Measurements from ENCODE around the gene APH1A. TPM values are rescaled to one million over a fixed set of nuclear protein-coding genes. Genes with fewer than 3 reads are reported as not detected.
"Not testable (repeated sequence)": the region's sequence is repeated elsewhere in the genome, so short reads cannot be mapped to it uniquely, and the experiment has no call there.

The APH1A gene
- total and polyA plus RNA-seq, 8 donors, result 127 to 206 (median 177) TPM

DNA sequence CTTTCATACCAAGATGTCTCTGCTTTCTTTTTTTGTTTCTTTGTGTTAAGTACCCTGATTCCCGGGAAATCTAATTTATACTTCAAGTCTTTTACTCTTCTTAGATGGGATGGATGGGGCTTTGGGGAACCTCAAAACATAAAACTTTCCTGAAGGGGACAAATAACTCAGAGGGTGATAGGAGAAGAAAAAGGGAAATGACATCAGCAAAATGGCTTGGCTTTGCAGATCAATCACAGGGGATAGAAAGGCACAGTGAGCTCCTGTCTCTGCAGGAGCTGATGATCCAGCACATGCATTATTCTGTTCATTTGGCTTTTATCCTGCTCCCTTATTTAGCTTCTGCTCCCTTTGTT, 12.6 kb downstream of the APH1A start:
- no peak for DNase-seq
- Histone ChIP-seq H3K9me3 (no peaks in the 10 kb centered on the region), H3K4me1 (peaks cover 0 to 24% of the 10 kb centered on the region in 2 donors), H3K36me3 (no peaks in the 10 kb centered on the region), H3K27ac (peak overlapping the region; percentile 48 to 64), H3K27me3 (peaks cover 0 to 35% of the 10 kb centered on the region in 2 donors), H3K4me3 (peak overlapping the region; percentile 14 to 26)
- intact Hi-C loops (cut with DNase I), result no loop called here
- TF ChIP-seq, protein P1, sequence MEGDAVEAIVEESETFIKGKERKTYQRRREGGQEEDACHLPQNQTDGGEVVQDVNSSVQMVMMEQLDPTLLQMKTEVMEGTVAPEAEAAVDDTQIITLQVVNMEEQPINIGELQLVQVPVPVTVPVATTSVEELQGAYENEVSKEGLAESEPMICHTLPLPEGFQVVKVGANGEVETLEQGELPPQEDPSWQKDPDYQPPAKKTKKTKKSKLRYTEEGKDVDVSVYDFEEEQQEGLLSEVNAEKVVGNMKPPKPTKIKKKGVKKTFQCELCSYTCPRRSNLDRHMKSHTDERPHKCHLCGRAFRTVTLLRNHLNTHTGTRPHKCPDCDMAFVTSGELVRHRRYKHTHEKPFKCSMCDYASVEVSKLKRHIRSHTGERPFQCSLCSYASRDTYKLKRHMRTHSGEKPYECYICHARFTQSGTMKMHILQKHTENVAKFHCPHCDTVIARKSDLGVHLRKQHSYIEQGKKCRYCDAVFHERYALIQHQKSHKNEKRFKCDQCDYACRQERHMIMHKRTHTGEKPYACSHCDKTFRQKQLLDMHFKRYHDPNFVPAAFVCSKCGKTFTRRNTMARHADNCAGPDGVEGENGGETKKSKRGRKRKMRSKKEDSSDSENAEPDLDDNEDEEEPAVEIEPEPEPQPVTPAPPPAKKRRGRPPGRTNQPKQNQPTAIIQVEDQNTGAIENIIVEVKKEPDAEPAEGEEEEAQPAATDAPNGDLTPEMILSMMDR (IDR thresholded peaks at IDR 0.05), result no peak
- ATAC-seq, result no peak

DNA sequence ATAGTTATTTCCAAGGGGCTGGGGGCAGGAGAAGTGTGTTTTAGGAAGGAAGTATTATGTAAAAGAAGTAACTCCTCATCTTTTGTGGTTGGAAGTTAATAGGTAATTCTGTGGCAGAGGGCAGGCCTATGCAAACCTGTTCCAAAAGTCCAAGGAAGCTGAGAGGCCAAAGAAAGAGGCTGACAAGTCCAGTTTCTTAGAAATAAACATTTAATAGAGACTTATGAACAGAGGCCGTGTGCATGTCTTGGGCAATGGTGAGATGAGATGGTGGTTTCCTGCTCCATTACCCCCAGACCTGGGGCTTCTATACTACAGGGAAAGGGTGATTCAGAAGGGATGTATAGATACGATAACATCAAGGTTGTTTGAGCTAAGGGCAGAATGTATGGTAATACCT, 18.9 kb downstream of the APH1A start:
- H3K4me3 ChIP-seq, result no peak overlapping the region
- intact Hi-C loops (cut with DNase I), result no loop called here
- H3K27ac ChIP-seq, result no peak overlapping the region
- no peaks in the 10 kb centered on the region for H3K4me1 ChIP-seq
- H3K36me3 ChIP-seq, result no peaks in the 10 kb centered on the region
- no peaks in the 10 kb centered on the region for H3K9me3 ChIP-seq
- no peaks in the 10 kb centered on the region for H3K27me3 ChIP-seq
- ATAC-seq, result no peak
- no peak for DNase-seq
- TF ChIP-seq, protein P1 (IDR thresholded peaks at IDR 0.05), result no peak

- TF ChIP-seq, protein P1 (IDR thresholded peaks at IDR 0.05), result no peak
- no peak for DNase-seq
- Histone ChIP-seq H3K36me3 (no peaks in the 10 kb centered on the region), H3K27me3 (no peaks in the 10 kb centered on the region), H3K4me3 (no peak overlapping the region), H3K27ac (no peak overlapping the region), H3K4me1 (no peaks in the 10 kb centered on the region), H3K9me3 (no peaks in the 10 kb centered on the region)
- intact Hi-C loops (cut with DNase I), result no loop called here
- ATAC-seq, result no peak
Observed at GRCh38 chr1:150243003-150243402, 25.8 kb downstream of the APH1A start.

- intact Hi-C loops (cut with DNase I), result no loop called here
- Histone ChIP-seq H3K27ac (no peak overlapping the region), H3K36me3 (no peaks in the 10 kb centered on the region), H3K9me3 (no peaks in the 10 kb centered on the region), H3K4me1 (peaks cover 8 to 22% of the 10 kb centered on the region in 2 donors), H3K27me3 (no peaks in the 10 kb centered on the region), H3K4me3 (no peak overlapping the region)
- TF ChIP-seq, protein P1 (IDR thresholded peaks at IDR 0.05), result no peak
- DNase-seq (no peak), ATAC-seq (no peak)
Observed at GRCh38 chr1:150237746-150238145, 31.1 kb downstream of the APH1A start.

DNA sequence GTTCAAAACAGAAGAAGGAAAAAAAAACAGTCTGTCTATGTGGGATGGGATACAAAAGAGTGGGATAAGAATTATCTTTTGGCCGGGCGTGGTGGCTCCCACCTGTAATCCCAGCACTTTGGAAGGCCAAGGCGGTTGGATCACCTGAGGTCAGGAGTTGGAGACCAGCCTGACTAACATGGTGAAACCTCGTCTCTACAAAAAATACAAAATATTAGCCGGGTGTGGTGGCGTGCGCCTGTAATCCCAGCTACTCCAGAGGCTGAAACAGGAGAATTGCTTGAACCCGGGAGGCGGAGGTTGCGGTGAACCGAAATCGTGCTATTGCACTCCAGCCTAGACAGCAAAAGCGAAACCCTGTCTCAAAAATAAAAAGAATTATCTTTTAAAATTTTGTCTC, 31.6 kb downstream of the APH1A start:
- ATAC-seq; intact Hi-C loops (cut with DNase I); H3K36me3 ChIP-seq; H3K27ac ChIP-seq; DNase-seq; H3K4me3 ChIP-seq; H3K27me3 ChIP-seq; H3K9me3 ChIP-seq: not testable (repeated sequence)
- H3K4me1 ChIP-seq, result peaks cover 8 to 24% of the 10 kb centered on the region in 2 donors

DNA sequence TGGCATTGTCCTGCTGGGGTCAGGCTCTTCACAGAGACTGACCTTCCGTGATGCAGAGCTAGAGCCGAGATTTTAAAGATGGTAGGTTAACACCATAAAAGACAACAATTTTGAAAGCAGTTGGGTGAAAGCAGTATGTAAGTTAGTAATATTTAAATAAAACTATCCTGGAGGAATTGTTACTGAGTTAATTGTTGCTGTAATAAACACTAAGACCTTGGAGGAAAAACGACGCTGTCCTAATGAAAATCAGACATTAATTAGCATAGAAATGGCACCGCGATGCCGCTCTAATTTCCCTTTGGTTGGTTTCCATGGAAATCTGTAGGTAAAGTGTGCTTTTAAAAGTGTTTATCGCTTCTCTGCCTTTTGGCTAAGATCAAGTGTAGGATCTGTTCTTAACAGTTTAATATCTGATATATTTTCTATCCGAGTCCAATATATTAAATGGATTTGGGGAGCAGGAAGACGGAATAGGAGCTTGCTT, 32.2 kb downstream of the APH1A start:
- Histone ChIP-seq H3K4me1 (peaks cover 8 to 24% of the 10 kb centered on the region in 2 donors), H3K27ac (peak overlapping the region in 1 of 2 donors; percentile 92), H3K9me3 (no peaks in the 10 kb centered on the region), H3K4me3 (peak overlapping the region; percentile 35 to 75), H3K27me3 (no peaks in the 10 kb centered on the region), H3K36me3 (no peaks in the 10 kb centered on the region)
- no peak for DNase-seq
- no peak for ATAC-seq
- TF ChIP-seq, protein P1 (IDR thresholded peaks at IDR 0.05), result no peak
- intact Hi-C loops (cut with DNase I), result no loop called here

All from left lung (tissue), 10 donors.